GM12865 (cell line): Measurements from ENCODE around the gene LRRC7.

Source experiments
- DNase-seq: peaks from one replicate; pipeline ENCODE4 v3.0.0; 2010; ENCODE audit warnings: low read depth
- H3K4me3 ChIP-seq: 2 replicates; pipeline ENCODE4 v1.5.1; 2011; ENCODE audit warnings: mild to moderate bottlenecking, low read depth, low read length, control low read depth
- TF ChIP-seq, protein P1 (sequence below): IDR thresholded peaks from 2 replicates; pipeline ENCODE4 v1.5.1; 2011; ENCODE audit warnings: low read length, control low read depth, low read depth, inconsistent platforms; ENCODE audit not compliant: insufficient read depth; ENCODE audit errors: missing control alignments

Gene LRRC7

GRCh38 chr1:69651656-69652055 is 83.9 kb downstream of the LRRC7 start:
- no peak for DNase-seq
- H3K4me3 ChIP-seq = no peak overlapping the region
- TF ChIP-seq, protein P1, sequence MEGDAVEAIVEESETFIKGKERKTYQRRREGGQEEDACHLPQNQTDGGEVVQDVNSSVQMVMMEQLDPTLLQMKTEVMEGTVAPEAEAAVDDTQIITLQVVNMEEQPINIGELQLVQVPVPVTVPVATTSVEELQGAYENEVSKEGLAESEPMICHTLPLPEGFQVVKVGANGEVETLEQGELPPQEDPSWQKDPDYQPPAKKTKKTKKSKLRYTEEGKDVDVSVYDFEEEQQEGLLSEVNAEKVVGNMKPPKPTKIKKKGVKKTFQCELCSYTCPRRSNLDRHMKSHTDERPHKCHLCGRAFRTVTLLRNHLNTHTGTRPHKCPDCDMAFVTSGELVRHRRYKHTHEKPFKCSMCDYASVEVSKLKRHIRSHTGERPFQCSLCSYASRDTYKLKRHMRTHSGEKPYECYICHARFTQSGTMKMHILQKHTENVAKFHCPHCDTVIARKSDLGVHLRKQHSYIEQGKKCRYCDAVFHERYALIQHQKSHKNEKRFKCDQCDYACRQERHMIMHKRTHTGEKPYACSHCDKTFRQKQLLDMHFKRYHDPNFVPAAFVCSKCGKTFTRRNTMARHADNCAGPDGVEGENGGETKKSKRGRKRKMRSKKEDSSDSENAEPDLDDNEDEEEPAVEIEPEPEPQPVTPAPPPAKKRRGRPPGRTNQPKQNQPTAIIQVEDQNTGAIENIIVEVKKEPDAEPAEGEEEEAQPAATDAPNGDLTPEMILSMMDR = no peak

GRCh38 chr1:69657971-69658370 is 90.2 kb downstream of the LRRC7 start:
- DNase-seq = no peak
- no peak overlapping the region for H3K4me3 ChIP-seq
- TF ChIP-seq, protein P1 = no peak

- TF ChIP-seq, protein P1 = no peak
- DNase-seq = no peak
- no peak overlapping the region for H3K4me3 ChIP-seq
Observed at GRCh38 chr1:69661686-69662085, 94.0 kb downstream of the LRRC7 start.

- TF ChIP-seq, protein P1 = no peak
- no peak overlapping the region for H3K4me3 ChIP-seq
- no peak for DNase-seq
Observed at GRCh38 chr1:69662321-69662720, 94.6 kb downstream of the LRRC7 start.

DNA sequence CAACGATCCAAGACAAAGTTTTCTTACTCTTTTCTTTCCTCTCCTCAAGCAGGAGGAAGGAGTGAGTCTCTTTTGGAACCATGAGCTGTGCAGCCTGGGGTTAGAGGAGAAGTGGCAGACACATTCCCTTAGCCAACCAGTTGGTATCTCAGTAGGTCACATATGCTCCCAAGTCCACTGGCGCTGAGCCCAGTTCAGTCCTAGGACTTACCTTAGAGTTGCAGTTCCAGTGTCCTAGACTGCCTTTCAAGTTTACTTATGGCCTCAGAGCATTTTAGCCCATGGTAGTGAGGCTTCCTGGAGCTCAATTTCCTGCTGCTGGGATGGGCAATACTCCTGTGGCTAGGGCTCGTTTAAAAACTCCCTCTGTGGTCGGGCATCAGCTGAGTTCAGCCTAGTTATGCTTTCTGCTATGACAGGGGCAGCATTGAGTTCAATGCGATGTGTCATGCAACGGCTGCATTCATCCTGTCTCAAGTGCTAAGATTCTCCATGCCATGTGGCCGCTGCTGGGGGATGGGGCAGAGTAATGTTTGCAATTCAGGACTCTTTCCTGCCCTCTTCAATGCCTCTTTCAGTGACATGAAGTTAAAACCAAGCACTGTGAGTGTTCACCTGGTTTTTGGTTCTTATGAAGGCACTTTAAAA is 103.8 kb downstream of the LRRC7 start:
- TF ChIP-seq, protein P1 = no peak
- H3K4me3 ChIP-seq = no peak overlapping the region
- DNase-seq = no peak

GRCh38 chr1:69673321-69673720 is 105.6 kb downstream of the LRRC7 start:
- no peak overlapping the region for H3K4me3 ChIP-seq
- TF ChIP-seq, protein P1 = no peak
- DNase-seq = no peak

- TF ChIP-seq, protein P1 = no peak
- DNase-seq = no peak
- no peak overlapping the region for H3K4me3 ChIP-seq
Observed at GRCh38 chr1:69679965-69680364, 112.2 kb downstream of the LRRC7 start.
